Muscle layer of duodenum (tissue), 2 donors: ENCODE results near the gene GALNT9.

Source experiments
- H3K27ac ChIP-seq: one replicate; pipeline ENCODE4 v1.7.0; 2013; ENCODE audit warnings: mild to moderate bottlenecking, low read length
- H3K27me3 ChIP-seq: one replicate; pipeline ENCODE4 v1.7.0; 2013; ENCODE audit warnings: low read depth, mild to moderate bottlenecking, control low read depth, low read length
- H3K36me3 ChIP-seq, 2 donors: one replicate each; pipeline ENCODE4 v1.7.0; 2013; ENCODE audit warnings: low read length in 2 of 2, control low read depth in 1 of 2, mild to moderate bottlenecking in 1 of 2; ENCODE audit not compliant: insufficient read depth in 2 of 2, control insufficient read depth in 1 of 2
- H3K4me1 ChIP-seq, 2 donors: one replicate each; pipeline ENCODE4 v1.7.0; 2013; ENCODE audit warnings: low read length in 2 of 2, mild to moderate bottlenecking in 2 of 2, control low read depth in 1 of 2, moderate library complexity in 1 of 2; ENCODE audit not compliant: insufficient read depth in 2 of 2, control insufficient read depth in 1 of 2
- H3K4me3 ChIP-seq, 2 donors: one replicate each; pipeline ENCODE4 v1.7.0; 2013; ENCODE audit warnings: low read length in 2 of 2, low read depth in 1 of 2, mild to moderate bottlenecking in 1 of 2
- H3K9me3 ChIP-seq, 2 donors: one replicate each; pipeline ENCODE4 v1.7.0; 2013; ENCODE audit warnings: low read length in 2 of 2, control low read depth in 1 of 2, mild to moderate bottlenecking in 1 of 2; ENCODE audit not compliant: control insufficient read depth in 1 of 2
- donor health status: healthy.

Gene GALNT9

GRCh38 chr12:132148368-132149045 is 180.9 kb downstream of the GALNT9 start:
- Histone ChIP-seq H3K9me3 (no peaks in the 10 kb centered on the region), H3K27ac (no peak overlapping the region), H3K4me3 (no peak overlapping the region), H3K27me3 (no peaks in the 10 kb centered on the region), H3K36me3 (peaks cover 8 to 34% of the 10 kb centered on the region in 2 donors), H3K4me1 (peaks cover 4 to 11% of the 10 kb centered on the region in 2 donors)

- Histone ChIP-seq H3K27me3 (no peaks in the 10 kb centered on the region), H3K4me3 (no peak overlapping the region), H3K4me1 (peaks cover 4 to 18% of the 10 kb centered on the region in 2 donors), H3K27ac (no peak overlapping the region), H3K36me3 (peaks cover 8 to 34% of the 10 kb centered on the region in 2 donors), H3K9me3 (no peaks in the 10 kb centered on the region)
Observed at GRCh38 chr12:132147423-132148367, 181.7 kb downstream of the GALNT9 start.

DNA sequence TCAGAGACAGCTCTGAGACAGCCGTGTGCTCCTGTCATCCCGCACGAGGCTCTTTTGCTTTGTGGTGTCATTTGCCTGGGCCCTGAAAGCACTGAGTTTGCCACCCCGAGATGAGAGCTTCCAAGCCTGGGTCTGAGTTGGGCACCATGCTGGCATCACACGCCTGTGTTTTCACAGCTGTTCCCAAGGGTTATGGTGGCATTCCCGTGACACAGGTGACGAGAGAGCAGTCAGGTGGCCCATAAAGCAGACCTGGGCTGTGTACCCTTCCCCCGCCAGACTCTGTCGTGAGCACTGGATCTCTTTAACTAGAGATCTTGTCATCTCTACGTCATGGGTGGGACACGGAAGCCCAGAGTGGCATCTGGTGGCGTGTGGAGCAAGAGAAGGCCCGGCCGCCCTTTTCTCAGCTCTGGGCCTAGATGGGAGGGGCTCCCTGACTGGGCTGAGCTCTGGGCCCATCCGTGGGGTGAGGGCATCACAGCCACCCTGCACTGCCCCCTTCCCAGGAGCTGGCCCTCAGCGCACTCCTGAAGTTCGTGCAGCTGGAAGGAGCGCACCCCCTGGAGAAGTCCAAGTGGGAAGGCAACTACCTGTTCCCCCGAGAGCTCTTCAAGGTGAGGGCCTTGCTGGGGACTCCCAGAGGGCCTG is 182.5 kb downstream of the GALNT9 start:
- Histone ChIP-seq H3K4me1 (peaks cover 4 to 24% of the 10 kb centered on the region in 2 donors), H3K27ac (no peak overlapping the region), H3K9me3 (no peaks in the 10 kb centered on the region), H3K36me3 (peaks cover 14 to 28% of the 10 kb centered on the region in 2 donors), H3K27me3 (no peaks in the 10 kb centered on the region), H3K4me3 (no peak overlapping the region)
